DND-41 (cell line): ENCODE measurements around the gene DEFB132.
"Not testable (repeated sequence)": the region's sequence is repeated elsewhere in the genome, so short reads cannot be mapped to it uniquely, and the experiment has no call there.

Experiments
- ATAC-seq: fragments of 200-7000 bp; cut with Tn5 transposase; 3 replicates; pipeline ENCODE4 v1.9.1; 2021; ENCODE audit warnings: low read depth; ENCODE audit not compliant: insufficient read depth
- DNase-seq: peaks from one replicate; pipeline ENCODE4 v3.0.0-alpha.2; 2020
- H2AFZ ChIP-seq: 2 replicates; pipeline ENCODE4 v1.6.0; 2012; ENCODE audit warnings: low read depth, low read length
- H3K27ac ChIP-seq: 2 replicates; pipeline ENCODE4 v1.5.1; 2012; ENCODE audit warnings: low read length, inconsistent platforms
- H3K27me3 ChIP-seq: fragments of 200-600 bp; sonication (generic); 2 replicates; pipeline ENCODE4 v1.6.0; 2012; ENCODE audit warnings: low read length, mild to moderate bottlenecking, inconsistent platforms; ENCODE audit not compliant: insufficient read depth, poor library complexity
- H3K36me3 ChIP-seq: 2 replicates; pipeline ENCODE4 v1.5.1; 2012; ENCODE audit warnings: low read length, inconsistent platforms; ENCODE audit not compliant: insufficient read depth
- H3K4me1 ChIP-seq: 2 replicates; pipeline ENCODE4 v1.5.1; 2012; ENCODE audit warnings: mild to moderate bottlenecking, low read length; ENCODE audit not compliant: insufficient read depth
- H3K4me2 ChIP-seq: 2 replicates; pipeline ENCODE4 v1.6.0; 2012; ENCODE audit warnings: mild to moderate bottlenecking, moderate library complexity, low read length, inconsistent platforms; ENCODE audit not compliant: insufficient read depth
- H3K4me3 ChIP-seq, 2 experiments: fragments of 200-600 bp in 1 of 2; shearing (Covaris generic) in 1 of 2; 2 replicates each; pipeline ENCODE4 v1.5.1; 2012 to 2016; ENCODE audit warnings: inconsistent platforms in 2 of 2, low read length in 2 of 2, mild to moderate bottlenecking in 2 of 2, low read depth in 1 of 2, moderate library complexity in 1 of 2
- H3K79me2 ChIP-seq: 2 replicates; pipeline ENCODE4 v1.6.0; 2012; ENCODE audit warnings: low read length, inconsistent platforms; ENCODE audit not compliant: insufficient read depth
- H3K9ac ChIP-seq: 2 replicates; pipeline ENCODE4 v1.6.0; 2012; ENCODE audit warnings: low read depth, mild to moderate bottlenecking, inconsistent platforms, low read length, moderate library complexity
- H3K9me3 ChIP-seq: 2 replicates; pipeline ENCODE4 v1.5.1; 2012; ENCODE audit warnings: low read length, moderate library complexity, mild to moderate bottlenecking, inconsistent platforms; ENCODE audit not compliant: insufficient read depth, severe bottlenecking
- H4K20me1 ChIP-seq: 2 replicates; pipeline ENCODE4 v1.6.0; 2012; ENCODE audit warnings: low read length; ENCODE audit not compliant: insufficient read depth
- CTCF ChIP-seq: IDR thresholded peaks from 2 replicates; pipeline ENCODE4 v1.5.1; 2012; ENCODE audit warnings: borderline replicate concordance, low read length, moderate library complexity, mild to moderate bottlenecking; ENCODE audit not compliant: poor library complexity, severe bottlenecking; ENCODE audit errors: extremely low read depth
- EZH2 ChIP-seq: IDR thresholded peaks from 3 replicates; pipeline ENCODE4 v1.6.1; 2012; ENCODE audit warnings: borderline replicate concordance, low read depth, mild to moderate bottlenecking, moderate library complexity, low read length, inconsistent platforms; ENCODE audit not compliant: severe bottlenecking

DEFB132 gene

GRCh38 chr20:219290-220115, 38.0 kb upstream of the DEFB132 start:
- H3K4me1 ChIP-seq: no peaks in the 10 kb centered on the region
- H3K36me3 ChIP-seq: no peaks in the 10 kb centered on the region
- ATAC-seq (no peak), DNase-seq (peak; percentile 7)
- no peak overlapping the region for H3K4me2 ChIP-seq
- H4K20me1 ChIP-seq: no peaks in the 10 kb centered on the region
- no peaks in the 10 kb centered on the region for H3K9me3 ChIP-seq
- no peak overlapping the region for H3K9ac ChIP-seq
- no peak overlapping the region for H3K4me3 ChIP-seq
- TF ChIP-seq CTCF (peak; percentile 49), EZH2 (no peak)
- H3K27me3 ChIP-seq: peaks cover 27% of the 10 kb centered on the region
- H3K79me2 ChIP-seq: no peaks in the 10 kb centered on the region
- no peak overlapping the region for H3K27ac ChIP-seq
- no peak overlapping the region for H2AFZ ChIP-seq

GRCh38 chr20:221258-221830, 36.2 kb upstream of the DEFB132 start:
- TF ChIP-seq EZH2 (no peak), CTCF (no peak)
- no peak overlapping the region for H3K27ac ChIP-seq
- no peak for ATAC-seq

GRCh38 chr20:225879-226278, 31.6 kb upstream of the DEFB132 start:
- not testable (repeated sequence) for DNase-seq, H2AFZ ChIP-seq, H3K79me2 ChIP-seq, H3K4me2 ChIP-seq, H3K4me1 ChIP-seq, H3K36me3 ChIP-seq, H3K9me3 ChIP-seq, H3K27me3 ChIP-seq, H3K9ac ChIP-seq, H4K20me1 ChIP-seq, H3K4me3 ChIP-seq, ATAC-seq, H3K27ac ChIP-seq

More at GRCh38 chr20:221258-221830, 36.2 kb upstream of the DEFB132 start:
- no peaks in the 10 kb centered on the region for H3K9me3 ChIP-seq
- no peak overlapping the region for H3K4me3 ChIP-seq
- H3K4me2 ChIP-seq: no peak overlapping the region
- H3K4me1 ChIP-seq: no peaks in the 10 kb centered on the region
- H3K9ac ChIP-seq: no peak overlapping the region
- no peak for DNase-seq
- H4K20me1 ChIP-seq: no peaks in the 10 kb centered on the region
- H2AFZ ChIP-seq: no peak overlapping the region
- H3K27me3 ChIP-seq: peaks cover 29% of the 10 kb centered on the region
- no peaks in the 10 kb centered on the region for H3K36me3 ChIP-seq
- H3K79me2 ChIP-seq: no peaks in the 10 kb centered on the region

GRCh38 chr20:226958-227357, 30.6 kb upstream of the DEFB132 start, which contains the start of gene DEFB129:
Gene DEFB129 (plus strand): TSS chr20:227258. CDS start chr20:227289, 31 bp downstream.
- Histone ChIP-seq H3K27ac (no peak within 1 kb of the TSS), H3K9me3 (no peaks in the 10 kb centered on the region), H4K20me1 (no peaks in the 10 kb centered on the region), H3K4me1 (no peaks in the 10 kb centered on the region), H2AFZ (no peak within 1 kb of the TSS), H3K4me2 (no peak within 1 kb of the TSS), H3K36me3 (no peaks in the 10 kb centered on the region), H3K79me2 (no peaks in the 10 kb centered on the region), H3K9ac (no peak within 1 kb of the TSS), H3K4me3 (no peak within 1 kb of the TSS), H3K27me3 (peaks cover 9% of the 10 kb centered on the region)
- DNase-seq (no peak), ATAC-seq (no peak)
- TF ChIP-seq CTCF (no peak), EZH2 (no peak)
